ENCODE data around the gene ALDH1A2.

The ALDH1A2 gene

GRCh38 chr15:58065445-58066041 lies at the start of gene ALDH1A2:
Gene ALDH1A2 (minus strand): TSS chr15:58065711. CDS start chr15:58065650, 61 bp downstream.
- H3K9me3 ChIP-seq (ENCODE audit: control insufficient read depth, insufficient read depth, low read depth, low read length), result no peaks in the 10 kb centered on the region
- peak within 1 kb of the TSS; percentile 68 for H3K4me3 ChIP-seq (ENCODE audit: low read depth, low read length)
- POLR2A ChIA-PET, result interaction anchor here (1.3 kb wide), 1 partner anchor 27 kb away, joined by 3 read pairs; no protein-coding TSS in a partner anchor
- H3K36me3 ChIP-seq (ENCODE audit: control insufficient read depth in 2 of 2, insufficient read depth in 1 of 2, low read length in 2 of 2), result no peaks in the 10 kb centered on the region
- H3K4me1 ChIP-seq (ENCODE audit: control insufficient read depth, insufficient read depth, low read length), result peaks cover 7% of the 10 kb centered on the region
- CTCF ChIA-PET, result interaction anchor here (0.7 to 3.2 kb wide), 20 partner anchors 8 to 398 kb away, joined by 3 to 36 read pairs (median 5); no protein-coding TSS in a partner anchor
- H3K27ac ChIP-seq (ENCODE audit: extremely low read depth, low read depth, low read length), result peak within 1 kb of the TSS; percentile 85
- TF ChIP-seq KLF10 (tag by site-specific recombination; IDR thresholded peaks at IDR 0.05) (peak; percentile 71), ZNF146 (tag by site-specific recombination; IDR thresholded peaks at IDR 0.05) (no peak), ZNF704 (tag by site-specific recombination; IDR thresholded peaks at IDR 0.05) (no peak), GLI4 (tag by site-specific recombination; IDR thresholded peaks at IDR 0.05) (no peak), ZBTB26 (tag by site-specific recombination; optimal IDR thresholded peaks at IDR 0.05) (peak; percentile 82), ZNF302 (tag by site-specific recombination; IDR thresholded peaks at IDR 0.05; ENCODE audit: low read depth) (no peak), ZNF776 (tag by site-specific recombination; IDR thresholded peaks at IDR 0.05; ENCODE audit: borderline replicate concordance) (no peak), CTCF (tag by site-specific recombination; IDR thresholded peaks at IDR 0.05) (peak; percentile 69), YY1 (tag by site-specific recombination; IDR thresholded peaks at IDR 0.05) (0 out of 2 replicates have a peak, but pooled peaks have one; percentile 21), GLIS1 (tag by site-specific recombination; IDR thresholded peaks at IDR 0.05) (0 out of 2 replicates have a peak, but pooled peaks have one; percentile 19), GLIS2 (tag by site-specific recombination; IDR thresholded peaks at IDR 0.05) (peak; percentile 67; the same call in 1 of the 2 replicates), ZNF449 (tag by site-specific recombination; IDR thresholded peaks at IDR 0.05) (peak; percentile 22; the same call in 1 of the 2 replicates), ZFP41 (tag by site-specific recombination; IDR thresholded peaks at IDR 0.05; ENCODE audit: borderline replicate concordance) (no peak), ZNF488 (tag by site-specific recombination; IDR thresholded peaks at IDR 0.05) (no peak), ZBTB8A (tag by site-specific recombination; IDR thresholded peaks at IDR 0.05) (peak; percentile 81), ZNF777 (tag by site-specific recombination; IDR thresholded peaks at IDR 0.05; ENCODE audit: borderline replicate concordance) (0 out of 2 replicates have a peak, but pooled peaks have one; percentile 42), ZIC2 (tag by site-specific recombination; IDR thresholded peaks at IDR 0.05) (peak; percentile 38; the same call in 1 of the 2 replicates), ZNF398 (tag by site-specific recombination; IDR thresholded peaks at IDR 0.05) (0 out of 2 replicates have a peak, but pooled peaks have one; percentile 11), PRDM4 (tag by site-specific recombination; IDR thresholded peaks at IDR 0.05) (no peak), ZSCAN30 (tag by site-specific recombination; IDR thresholded peaks at IDR 0.05) (no peak), ZNF423 (tag by site-specific recombination; IDR thresholded peaks at IDR 0.05) (no peak), ZBTB48 (tag by site-specific recombination; IDR thresholded peaks at IDR 0.05) (no peak), INSM2 (tag by site-specific recombination; IDR thresholded peaks at IDR 0.05) (no peak), ZNF175 (tag by site-specific recombination; IDR thresholded peaks at IDR 0.05) (no peak)
